Retinal pigment epithelial cell (primary cell): ENCODE data around the gene STKLD1.
"Not testable (repeated sequence)": the region's sequence is repeated elsewhere in the genome, so short reads cannot be mapped to it uniquely, and the experiment has no call there.

Experiments
- DNase-seq: peaks from one replicate; pipeline ENCODE4 v3.0.0-alpha.2; 2010; ENCODE audit warnings: low read depth
- H3K4me3 ChIP-seq: 2 replicates; pipeline ENCODE4 v1.5.1; 2011; ENCODE audit warnings: mild to moderate bottlenecking, low read length, control low read depth, moderate library complexity
- TF ChIP-seq, protein P1 (sequence below): conservative IDR thresholded peaks from 2 replicates; pipeline ENCODE4 v1.5.1; 2011; ENCODE audit warnings: low read depth, low read length, control low read depth, inconsistent platforms

STKLD1 gene

DNA sequence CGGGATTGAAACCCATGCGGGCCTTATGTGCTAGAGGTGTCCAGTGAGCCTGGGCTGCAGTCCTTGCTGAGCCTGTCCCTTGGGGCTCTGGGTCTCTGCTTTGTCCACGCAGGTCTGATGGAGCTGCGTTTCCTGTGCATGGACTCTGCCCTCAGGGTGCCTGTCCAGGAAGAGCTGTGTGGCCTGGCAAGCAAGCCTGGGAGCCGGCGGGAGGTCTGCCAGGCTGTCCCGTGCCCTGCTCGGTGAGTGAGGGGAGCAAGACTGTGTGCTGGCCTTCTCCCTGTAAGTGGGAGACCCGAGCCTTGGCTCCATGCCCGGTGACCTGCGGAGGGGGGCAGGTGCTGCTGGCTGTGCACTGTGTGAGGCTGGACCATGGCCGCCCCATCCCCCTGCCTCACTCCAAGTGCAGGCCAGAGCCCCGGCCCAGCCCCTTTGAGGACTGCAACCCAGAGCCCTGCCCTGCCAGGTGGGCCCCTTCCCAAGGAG is 72.4 kb downstream of the STKLD1 start:
- TF ChIP-seq, protein P1, sequence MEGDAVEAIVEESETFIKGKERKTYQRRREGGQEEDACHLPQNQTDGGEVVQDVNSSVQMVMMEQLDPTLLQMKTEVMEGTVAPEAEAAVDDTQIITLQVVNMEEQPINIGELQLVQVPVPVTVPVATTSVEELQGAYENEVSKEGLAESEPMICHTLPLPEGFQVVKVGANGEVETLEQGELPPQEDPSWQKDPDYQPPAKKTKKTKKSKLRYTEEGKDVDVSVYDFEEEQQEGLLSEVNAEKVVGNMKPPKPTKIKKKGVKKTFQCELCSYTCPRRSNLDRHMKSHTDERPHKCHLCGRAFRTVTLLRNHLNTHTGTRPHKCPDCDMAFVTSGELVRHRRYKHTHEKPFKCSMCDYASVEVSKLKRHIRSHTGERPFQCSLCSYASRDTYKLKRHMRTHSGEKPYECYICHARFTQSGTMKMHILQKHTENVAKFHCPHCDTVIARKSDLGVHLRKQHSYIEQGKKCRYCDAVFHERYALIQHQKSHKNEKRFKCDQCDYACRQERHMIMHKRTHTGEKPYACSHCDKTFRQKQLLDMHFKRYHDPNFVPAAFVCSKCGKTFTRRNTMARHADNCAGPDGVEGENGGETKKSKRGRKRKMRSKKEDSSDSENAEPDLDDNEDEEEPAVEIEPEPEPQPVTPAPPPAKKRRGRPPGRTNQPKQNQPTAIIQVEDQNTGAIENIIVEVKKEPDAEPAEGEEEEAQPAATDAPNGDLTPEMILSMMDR: no peak
- no peak overlapping the region for H3K4me3 ChIP-seq
- DNase-seq: no peak

DNA sequence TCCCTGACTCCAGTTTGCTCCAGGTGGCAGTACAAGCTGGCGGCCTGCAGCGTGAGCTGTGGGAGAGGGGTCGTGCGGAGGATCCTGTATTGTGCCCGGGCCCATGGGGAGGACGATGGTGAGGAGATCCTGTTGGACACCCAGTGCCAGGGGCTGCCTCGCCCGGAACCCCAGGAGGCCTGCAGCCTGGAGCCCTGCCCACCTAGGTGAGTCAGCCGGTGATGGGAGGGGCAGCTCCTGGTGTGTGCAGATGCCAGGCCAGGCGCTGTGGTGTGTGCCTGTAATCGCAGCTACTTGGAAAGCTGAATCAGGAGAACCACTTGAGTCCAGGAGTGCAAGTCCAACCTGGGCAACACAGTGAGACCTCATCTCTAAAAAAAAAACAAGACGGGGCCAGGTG is 73.6 kb downstream of the STKLD1 start:
- DNase-seq: no peak
- no peak overlapping the region for H3K4me3 ChIP-seq
- TF ChIP-seq, protein P1: no peak

DNA sequence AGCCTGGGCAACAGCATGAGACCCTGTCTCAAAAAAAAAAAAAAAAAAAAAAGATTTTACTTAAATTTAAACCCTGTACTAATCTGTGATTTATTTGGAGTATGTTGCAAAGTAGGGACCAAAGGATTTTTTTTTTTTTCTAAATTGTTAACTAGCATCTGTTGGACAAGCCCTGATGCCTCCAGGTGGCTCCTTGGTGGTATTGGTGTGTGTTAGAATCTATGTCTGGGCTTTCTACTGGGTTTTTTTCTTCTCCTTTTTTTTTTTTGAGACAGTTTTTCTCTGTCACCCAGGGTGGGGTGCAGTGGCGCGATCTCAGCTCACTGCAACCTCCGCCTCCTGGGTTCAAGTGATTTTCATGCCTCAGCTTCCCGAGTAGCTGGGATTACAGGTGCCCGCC is 75.7 kb downstream of the STKLD1 start:
- DNase-seq, H3K4me3 ChIP-seq: not testable (repeated sequence)

DNA sequence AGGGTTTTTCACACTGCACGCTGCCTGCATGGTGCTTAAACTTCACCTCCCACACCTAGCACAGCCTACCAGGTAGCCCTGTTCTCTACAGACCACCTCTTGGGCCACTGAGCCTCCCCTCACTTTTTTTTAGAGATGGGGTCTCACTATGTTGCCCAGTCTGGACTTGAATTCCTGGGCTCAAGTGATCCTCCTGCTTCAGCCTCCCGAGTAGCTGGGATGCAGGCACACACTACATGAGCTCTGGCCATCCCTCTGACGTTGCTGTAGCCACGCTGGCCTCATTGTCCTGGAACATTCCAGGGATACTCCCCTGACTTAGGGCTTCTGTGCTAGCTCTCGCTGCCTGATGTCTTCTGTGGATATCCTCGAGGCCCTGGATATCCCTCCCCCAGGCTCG is 76.4 kb downstream of the STKLD1 start:
- TF ChIP-seq, protein P1: no peak
- no peak overlapping the region for H3K4me3 ChIP-seq
- no peak for DNase-seq

DNA sequence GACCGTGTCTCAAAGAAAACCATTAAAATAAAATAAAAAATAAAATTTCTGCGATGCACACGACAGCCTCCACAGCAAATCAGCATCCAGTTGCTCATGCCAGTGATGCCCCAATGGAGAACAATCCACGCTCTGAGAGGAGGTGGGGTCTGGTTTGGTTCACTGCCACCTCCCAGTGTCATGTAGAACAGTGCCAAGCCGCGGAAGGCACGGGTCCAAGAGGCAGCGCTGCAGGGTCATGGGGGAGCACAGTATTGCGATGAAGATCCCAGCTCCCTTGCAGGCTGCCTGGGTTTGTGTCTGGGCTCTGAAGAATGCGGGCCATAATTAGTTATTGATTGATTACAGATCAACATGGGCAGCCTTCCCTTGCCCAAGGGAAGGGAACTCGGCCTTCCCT is 77.5 kb downstream of the STKLD1 start:
- no peak overlapping the region for H3K4me3 ChIP-seq
- TF ChIP-seq, protein P1: no peak
- DNase-seq: no peak

DNA sequence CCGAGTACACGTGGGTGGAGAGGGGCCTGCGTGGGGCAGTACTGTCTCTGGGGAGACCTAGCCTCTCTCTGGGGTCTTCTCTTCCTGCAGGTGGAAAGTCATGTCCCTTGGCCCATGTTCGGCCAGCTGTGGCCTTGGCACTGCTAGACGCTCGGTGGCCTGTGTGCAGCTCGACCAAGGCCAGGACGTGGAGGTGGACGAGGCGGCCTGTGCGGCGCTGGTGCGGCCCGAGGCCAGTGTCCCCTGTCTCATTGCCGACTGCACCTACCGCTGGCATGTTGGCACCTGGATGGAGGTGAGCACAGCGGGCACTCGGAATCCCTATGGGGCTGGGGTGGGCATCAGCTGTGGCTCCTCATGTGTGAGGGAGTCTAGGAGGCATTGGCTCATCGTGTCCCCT is 78.2 kb downstream of the STKLD1 start:
- TF ChIP-seq, protein P1: no peak

DNA sequence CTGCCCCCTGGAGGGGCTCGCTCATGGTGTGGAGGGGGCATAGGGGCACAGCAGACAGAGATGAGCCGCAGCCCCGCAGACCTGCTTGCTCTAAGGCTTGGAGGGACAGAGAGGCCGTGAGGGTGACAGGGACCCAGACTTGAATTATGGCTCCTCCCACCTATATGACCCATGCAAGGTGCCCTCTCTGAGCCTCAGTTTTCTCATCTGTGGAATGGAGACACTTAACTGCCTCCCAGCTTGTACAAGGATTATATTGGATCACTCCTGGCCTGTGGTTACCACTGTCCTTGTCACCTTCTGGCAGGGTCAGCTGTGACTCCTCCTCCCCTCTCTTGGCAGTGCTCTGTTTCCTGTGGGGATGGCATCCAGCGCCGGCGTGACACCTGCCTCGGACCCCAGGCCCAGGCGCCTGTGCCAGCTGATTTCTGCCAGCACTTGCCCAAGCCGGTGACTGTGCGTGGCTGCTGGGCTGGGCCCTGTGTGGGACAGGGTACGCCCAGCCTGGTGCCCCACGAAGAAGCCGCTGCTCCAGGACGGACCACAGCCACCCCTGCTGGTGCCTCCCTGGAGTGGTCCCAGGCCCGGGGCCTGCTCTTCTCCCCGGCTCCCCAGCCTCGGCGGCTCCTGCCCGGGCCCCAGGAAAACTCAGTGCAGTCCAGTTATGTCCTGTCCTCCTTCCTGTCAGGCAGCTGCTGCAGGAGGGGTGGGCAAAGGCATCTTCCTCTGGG is 78.9 kb downstream of the STKLD1 start:
- TF ChIP-seq, protein P1: no peak

More for the DNA sequence above, 78.2 kb downstream of the STKLD1 start:
- no peak for DNase-seq
- H3K4me3 ChIP-seq: no peak overlapping the region

More for the DNA sequence above, 78.9 kb downstream of the STKLD1 start:
- no peak for DNase-seq
- no peak overlapping the region for H3K4me3 ChIP-seq
